NB4 (cell line): ENCODE measurements around the gene CISD2.

Experiments used
- CTCF ChIP-seq: IDR thresholded peaks from one replicate; pipeline ENCODE4 v1.5.1; 2012; ENCODE audit warnings: low read depth, low read length
- MAX ChIP-seq: IDR thresholded peaks from 2 replicates; pipeline ENCODE4 v1.6.1; 2011; ENCODE audit warnings: low read depth, low read length
- MYC ChIP-seq: IDR thresholded peaks from 2 replicates; pipeline ENCODE4 v1.6.1; 2011; ENCODE audit warnings: low read depth, low read length
- POLR2A ChIP-seq: IDR thresholded peaks from 2 replicates; pipeline ENCODE4 v1.6.1; 2011; ENCODE audit warnings: mild to moderate bottlenecking; ENCODE audit not compliant: insufficient read length; ENCODE audit errors: extremely low read depth

DNA sequence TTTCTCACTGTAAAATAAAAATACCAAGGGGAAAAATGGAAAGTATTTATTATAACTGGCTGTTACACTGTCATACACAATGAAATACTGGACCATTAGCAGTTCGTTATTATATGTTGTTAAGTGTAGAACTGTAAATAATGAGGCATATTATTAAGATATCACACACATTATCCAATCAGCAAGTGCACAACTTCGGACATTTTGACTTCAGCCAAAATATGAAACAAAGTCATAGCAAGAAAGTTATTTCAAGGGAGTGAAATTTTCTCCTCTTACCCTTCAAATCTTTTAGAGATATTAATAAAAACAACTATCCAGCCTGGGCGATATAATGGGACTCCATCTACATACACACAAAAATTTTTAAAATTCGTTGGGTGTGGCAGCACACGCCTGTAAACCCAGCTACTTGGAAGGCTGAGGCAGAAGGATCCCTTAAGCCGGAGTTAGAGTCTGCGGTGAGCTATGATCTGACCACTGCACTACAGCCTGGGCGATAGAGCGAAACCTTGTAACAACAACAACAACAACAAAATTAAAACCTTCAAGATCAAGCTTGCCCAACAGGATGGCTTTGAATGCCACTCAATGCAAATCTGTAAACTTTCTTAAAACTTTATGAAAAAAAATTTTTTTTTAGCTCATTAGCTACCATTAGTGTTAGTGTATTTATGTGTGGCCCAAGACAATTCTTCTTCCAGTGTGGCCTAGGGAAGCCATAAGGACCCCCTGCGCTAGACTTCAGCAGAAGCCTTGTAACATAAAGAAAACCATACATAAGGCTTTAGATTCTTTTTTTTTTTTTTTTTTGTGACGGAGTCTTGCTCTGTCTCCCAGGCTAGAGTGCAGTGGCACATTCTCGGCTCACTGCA lies 1.3 kb upstream of the CISD2 start:
- TF ChIP-seq CTCF (no peak), POLR2A (no peak), MYC (no peak), MAX (no peak)
